GM21723 (cell line): ENCODE data around the gene OLFML2A.
"Not testable (repeated sequence)": the region's sequence is repeated elsewhere in the genome, so short reads cannot be mapped to it uniquely, and the experiment has no call there.

Experiments used
- ATAC-seq: cut with Tn5 transposase; IDR thresholded peaks from one replicate; pipeline ENCODE4 v1.9.1; 2021; ENCODE audit warnings: mild to moderate bottlenecking, moderate library complexity; ENCODE audit not compliant: unreplicated experiment

The OLFML2A gene

DNA sequence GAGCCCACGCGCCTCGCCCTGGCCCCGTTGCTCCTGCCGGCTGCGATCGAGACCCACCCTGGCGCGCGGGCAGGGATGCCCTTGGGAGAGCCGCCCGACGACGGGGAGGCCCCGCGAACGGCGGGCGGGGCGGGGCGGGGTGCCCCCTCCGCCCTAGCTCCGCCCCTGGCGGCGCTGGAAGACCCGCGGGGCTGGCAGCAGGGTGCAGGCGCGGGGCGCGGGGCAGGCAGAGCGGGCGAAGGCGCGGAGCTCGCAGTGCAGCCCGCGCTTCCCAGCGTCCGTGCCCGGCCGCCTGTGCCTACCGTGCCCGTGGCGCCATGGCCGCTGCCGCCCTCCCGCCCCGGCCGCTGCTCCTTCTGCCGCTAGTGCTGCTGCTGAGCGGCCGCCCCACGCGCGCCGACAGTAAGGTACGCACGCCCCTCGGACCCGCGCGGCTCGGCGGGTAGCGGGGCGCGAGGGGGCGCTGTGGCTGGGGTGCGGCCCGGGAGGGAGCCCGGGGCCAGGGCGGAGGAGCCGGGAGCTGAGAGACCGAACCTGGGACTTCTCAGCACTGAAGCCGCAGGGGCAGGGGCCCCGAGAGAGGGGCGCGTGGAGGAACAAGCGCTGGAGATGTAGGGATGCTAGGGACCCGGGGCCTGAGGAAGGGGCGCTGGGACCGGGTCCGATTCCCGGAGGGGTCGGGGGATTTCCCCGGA, at the start of gene OLFML2A:
Gene OLFML2A (plus strand): TSS at position 180 of the 695 bp plus-strand sequence. CDS start 138 bp downstream, at position 318.
- no peak for ATAC-seq

DNA sequence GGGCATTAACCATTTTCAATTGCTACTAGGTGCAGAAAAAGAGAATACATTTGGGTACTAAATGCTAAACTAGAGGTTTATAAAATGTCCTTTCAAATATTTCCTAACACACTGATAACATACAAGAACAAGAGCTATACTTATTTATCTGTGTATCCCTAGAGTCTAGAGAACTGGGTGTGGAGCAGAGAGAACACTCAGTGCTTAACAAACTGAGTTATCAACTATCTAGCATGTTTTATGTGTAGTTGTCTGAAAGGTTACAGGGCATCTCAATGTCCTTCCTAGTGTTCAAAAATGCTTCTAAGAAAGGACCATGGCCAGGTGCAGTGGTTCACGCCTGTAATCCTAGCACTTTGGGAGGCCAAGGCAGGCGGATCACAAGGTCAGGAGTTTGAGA, 46.2 kb upstream of the OLFML2A start:
- ATAC-seq: no peak

DNA sequence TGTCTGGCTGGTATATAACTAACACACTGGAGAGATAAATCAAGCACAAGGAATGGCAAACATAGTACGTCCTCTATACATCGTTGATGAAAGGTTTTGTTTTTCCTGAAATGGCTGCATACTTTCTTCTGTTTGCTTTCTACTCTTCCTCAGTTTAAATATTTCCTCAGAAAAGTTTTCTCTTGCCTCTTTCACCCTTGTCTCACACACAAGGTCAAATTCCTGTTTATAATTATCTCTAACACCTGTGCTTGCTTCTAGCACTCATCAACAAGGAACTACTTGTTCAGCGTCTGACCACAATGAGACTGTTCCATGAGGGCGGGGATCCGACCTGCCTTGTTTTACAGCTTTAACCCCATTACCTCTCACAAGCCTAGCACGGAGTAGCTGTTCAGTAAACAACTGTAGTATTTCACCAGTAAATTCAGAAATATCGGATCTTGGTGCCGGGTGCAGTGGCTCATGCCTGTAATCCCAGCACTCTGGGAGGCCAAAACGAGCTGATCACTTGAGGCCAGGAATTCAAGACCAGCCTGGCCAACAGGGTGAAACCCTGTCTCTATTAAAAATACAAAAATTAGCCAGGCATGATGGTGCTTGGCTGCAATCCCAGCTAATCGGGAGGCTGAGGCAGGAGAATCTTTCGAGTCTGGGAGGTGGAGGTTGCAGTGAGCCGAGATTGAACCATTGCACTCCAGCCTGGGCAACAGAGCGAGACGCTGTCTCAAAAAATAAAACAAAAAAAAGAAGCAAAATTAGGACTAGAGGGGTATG, 42.8 kb upstream of the OLFML2A start:
- no peak for ATAC-seq

DNA sequence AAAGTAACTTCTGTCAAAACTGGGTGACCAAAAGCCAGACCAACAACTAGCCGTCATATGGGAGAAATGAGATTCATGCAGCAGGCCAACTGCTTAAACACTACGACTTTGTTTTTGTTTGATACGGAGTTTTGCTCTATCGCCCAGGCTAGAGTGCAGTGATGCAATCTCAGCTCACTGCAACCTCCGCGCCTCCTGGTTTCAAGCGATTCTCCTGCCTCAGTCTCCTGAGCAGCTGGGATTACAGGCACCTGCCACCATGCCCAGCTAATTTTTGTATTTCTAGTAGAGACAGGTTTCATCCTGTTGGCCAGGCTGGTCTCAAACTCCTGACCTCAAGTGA, 42.2 kb upstream of the OLFML2A start:
- ATAC-seq: not testable (repeated sequence)

DNA sequence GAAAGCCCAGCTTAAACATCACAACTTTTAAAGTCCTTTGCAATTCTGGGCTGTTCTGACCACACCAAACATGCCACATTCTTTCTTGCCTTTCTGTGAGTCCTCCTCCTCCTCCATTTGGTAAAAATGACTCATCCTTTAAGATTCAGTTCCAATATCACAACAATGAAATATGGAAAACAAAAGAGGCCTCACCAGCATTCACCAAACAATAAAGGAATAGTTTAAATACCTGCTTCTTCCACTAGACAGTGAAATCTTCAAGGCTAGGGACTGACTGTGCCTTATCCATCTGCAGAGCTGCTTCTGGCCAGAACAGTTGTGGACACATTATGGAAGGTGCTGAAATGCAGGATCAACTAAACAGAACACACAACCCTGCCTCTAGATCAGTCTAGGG, 41.8 kb upstream of the OLFML2A start:
- ATAC-seq: no peak

DNA sequence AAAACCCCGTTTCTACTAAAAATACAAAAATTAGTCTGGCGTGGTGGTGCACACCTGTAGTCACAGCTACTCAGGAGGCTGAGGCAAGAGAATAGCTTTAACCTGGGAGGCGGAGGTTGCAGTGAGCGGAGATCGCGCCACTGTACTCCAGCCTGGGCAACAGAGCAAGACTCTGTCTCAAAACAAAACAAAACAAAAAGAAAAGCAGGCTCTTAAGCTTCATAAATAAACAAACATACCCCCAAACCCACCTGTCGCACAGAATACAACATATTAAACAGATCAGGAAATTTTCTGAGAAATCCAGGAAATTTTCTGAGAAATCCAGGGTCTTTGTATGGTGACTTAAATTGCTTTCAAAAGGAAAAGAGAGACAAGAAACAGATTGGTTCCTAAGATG, 38.9 kb upstream of the OLFML2A start:
- not testable (repeated sequence) for ATAC-seq

DNA sequence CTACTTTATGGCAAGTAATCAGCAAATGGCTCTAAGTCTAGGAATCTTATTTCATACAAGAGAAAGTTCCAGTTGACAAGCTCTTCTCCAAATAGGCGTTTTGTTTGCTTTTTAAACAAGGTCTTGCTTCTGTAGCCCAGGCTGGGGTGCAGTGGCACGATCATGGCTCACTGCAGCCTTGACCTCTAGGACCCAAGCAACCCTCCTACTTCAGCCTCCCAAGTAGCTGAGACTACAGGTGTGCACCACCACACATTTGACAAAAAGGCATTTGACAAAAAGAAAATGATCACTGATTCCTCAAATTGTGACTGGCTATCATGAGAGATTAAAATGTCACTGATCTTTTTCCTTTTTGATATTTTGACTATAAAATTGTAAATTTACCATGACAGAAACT, 37.6 kb upstream of the OLFML2A start:
- ATAC-seq: no peak

DNA sequence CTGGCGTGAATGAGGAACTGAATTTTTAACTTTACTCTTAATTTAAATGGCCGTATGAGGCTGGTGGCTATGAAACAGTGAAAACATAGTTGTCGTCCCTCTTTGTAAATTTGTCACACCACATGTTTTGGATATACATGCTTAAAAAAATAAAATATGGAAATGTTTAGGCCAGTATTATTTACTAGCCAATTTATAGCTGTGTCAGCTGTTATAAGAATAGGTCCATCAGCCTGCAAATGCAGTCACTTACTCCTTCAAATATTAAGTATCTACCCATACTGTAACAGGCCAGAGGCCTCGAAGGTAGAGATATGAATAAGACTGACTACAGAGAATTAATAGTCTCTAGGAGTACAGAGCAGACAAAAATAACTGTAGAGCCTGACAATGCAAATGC, 35.8 kb upstream of the OLFML2A start:
- ATAC-seq: no peak

DNA sequence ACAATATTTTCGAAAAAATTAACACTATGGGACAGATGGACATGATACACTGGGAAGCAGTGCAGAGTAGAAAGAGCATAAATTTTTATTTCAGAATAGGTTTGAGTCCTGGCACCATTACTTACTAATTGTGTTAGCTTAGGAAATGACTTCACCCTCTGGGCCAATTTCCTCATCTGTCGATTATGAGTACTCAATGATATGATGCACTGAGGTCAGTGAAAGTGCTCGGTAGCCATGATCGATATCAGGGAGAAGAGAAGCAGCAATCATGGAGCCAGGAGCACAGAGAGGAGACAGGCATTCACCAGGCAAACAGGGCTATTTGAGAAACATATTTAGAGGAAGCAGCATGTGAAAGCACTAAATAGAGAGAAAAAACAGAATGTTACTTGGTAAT, 35.3 kb upstream of the OLFML2A start:
- no peak for ATAC-seq

DNA sequence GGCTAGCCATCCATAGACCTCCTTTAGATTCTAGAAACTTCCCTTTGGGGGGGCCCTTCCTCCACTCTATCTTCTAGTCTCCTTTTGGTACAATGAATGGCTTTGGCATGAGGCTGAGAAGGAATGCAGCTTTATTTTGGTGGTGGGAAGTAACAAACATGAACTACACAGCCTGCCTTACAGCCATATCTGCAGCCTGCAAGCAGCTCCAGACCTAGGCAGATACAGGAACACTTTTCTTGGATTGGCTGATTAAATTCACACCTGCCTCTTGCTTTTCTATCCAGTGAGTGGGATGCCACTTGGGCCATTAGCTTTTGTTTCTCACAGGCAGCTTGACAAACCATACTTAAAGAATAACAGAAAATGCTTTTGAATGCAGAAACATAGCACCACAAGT, 34.0 kb upstream of the OLFML2A start:
- no peak for ATAC-seq

DNA sequence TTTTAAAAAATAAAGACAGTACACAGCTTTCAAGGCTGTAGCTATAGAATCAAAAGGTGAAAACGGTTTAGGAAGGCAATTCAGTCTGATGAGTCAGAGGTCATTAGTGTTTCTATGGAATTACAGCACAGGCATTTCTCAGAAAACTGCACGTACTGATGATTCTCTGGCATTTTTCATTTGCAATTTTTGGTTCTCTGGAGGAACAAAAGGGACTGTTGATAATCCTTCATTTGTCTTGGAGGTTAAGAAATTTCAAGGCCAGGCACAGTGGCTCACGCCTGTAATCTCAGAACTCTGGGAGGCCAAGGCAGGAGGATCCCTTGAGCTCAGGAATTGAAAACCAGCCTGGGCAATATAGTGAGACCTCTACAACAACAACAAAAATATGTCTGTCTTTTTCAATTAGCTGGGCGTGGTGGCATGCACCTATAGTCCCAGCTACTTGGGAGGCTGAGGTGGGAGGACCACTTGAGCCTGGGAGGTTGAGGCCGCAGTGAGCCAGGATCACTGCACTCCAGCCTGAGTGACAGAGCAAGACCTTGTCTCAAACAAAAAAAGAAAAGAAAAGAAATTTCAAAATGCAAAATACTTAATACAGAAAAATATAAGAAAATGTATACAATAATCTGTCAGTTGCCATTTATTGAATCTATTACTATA, 33.1 kb upstream of the OLFML2A start:
- ATAC-seq: no peak

DNA sequence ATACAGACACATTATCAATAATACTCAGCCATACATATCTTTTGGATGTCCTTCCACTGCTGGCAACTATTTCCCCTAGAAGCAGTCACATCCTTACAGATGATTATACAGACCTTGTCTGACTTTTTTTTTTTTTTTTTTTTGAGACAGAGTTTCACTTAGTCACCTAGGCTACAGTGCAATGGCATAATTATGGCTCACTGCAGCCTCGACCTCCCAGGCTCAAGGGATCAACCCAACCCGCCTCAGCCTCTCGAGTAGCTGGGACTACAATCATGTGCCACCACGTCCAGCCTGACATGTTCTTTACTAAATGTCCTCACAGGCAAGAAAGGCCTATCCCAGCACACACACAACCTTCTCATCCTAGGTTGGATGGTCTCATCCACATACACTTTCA, 29.9 kb upstream of the OLFML2A start:
- ATAC-seq: no peak

DNA sequence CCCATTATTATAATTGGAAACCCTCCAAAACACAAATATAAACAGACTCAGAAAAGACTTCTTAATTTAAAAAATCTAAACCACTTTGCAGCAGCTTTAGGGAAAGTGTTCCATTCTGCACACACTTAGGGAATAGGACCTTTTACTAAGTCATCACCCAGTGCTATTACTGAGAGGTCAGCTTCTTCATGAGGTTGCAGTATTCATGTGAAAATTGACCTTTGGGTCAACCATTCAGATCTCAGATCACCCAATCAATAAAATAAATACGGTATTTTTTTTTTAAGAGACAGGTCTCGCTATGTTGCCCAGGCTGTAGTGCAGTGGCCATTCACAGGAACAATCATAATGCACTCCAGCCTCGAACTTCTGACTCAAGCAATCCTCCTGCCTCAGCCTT, 27.6 kb upstream of the OLFML2A start:
- ATAC-seq: no peak

DNA sequence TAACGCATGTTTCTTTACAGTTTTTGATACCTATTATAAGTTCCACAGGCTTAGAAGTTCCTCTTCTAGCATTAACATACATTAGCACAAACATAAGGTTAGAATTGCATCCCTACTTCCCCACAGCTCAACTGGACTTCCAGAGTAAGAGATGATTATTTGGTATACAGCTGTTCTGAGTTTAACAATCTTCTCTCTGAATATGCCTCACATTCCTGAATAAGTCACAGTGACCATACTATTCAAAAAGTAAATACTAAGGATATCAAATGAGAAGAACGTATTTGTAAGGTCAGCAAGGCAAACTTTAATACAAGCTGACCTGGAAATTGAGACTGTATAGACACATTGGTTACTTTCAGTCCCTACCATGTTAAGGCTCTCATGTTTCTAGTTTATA, 27.2 kb upstream of the OLFML2A start:
- no peak for ATAC-seq

DNA sequence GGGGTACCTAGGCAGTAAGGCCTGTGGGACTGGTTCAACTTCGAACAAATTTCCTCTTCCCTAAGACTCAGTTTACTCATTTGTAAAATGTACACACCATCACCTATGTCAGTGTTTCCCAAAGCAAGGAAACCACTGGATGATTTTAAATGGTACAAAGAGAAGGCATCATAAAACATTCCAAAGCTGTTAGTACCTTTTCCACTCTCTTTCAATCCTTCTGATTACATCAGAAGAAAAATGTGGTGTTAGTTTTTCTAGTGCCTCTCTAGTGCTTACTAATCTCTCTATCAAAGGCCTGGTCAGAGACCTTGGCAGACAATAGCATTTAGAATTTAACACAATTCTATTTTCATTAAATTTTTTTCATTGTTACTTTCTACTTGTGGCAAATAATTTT, 24.0 kb upstream of the OLFML2A start:
- no peak for ATAC-seq

DNA sequence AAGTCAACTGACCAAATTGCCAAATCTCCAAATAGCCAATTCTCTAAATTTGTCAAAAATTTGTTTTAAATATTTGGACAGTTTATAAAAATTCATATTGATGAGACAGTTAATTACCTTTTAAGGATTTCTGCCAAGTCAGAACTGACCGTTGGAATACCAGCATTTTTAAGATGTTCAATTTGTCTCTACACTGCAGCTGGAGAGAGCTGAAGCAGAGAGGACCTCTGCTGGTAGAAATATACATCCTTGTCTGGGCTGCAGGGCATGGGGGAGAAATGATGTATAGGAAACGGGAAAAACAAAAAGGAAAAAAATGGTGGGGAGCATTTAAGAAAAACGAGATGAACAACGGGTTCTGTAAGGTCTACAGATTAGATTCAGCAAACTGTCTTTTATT, 22.6 kb upstream of the OLFML2A start:
- no peak for ATAC-seq

DNA sequence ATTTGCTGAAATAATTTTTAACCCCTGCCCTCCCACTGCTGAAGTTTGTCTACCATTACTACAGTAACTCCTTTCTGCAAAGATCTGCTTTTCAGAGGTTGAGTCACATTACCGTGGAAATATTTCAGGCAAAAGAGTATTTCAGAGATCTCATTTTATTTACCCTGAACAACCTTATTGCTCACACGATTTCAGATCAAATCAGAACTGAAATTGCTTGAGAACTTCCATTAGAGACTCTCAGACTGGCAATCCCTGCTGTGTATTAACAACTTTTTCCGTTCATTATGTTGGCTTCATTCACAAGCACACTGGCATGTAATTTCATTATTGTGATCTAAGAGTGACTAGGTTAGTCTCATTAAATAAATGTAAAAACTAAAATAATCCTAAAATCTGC, 21.9 kb upstream of the OLFML2A start:
- no peak for ATAC-seq

DNA sequence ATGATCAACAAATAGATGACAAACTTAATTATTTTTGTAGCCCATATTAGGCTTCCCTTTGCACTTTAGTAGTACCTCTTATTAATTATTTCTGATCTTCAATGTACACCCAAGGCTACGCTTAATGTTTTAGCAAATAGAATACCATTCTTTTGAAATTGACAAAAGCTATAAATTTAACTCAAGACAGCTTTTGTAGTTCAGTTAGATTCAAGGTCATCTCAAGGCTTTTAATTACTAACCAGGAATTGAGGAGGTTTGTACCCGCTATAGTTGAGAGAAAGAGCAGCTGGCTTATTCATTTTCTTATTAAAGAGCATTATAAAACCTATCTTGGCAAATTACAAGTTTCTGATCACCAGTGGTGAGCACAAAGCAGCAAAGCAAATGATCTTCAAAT, 20.9 kb upstream of the OLFML2A start:
- ATAC-seq: no peak

DNA sequence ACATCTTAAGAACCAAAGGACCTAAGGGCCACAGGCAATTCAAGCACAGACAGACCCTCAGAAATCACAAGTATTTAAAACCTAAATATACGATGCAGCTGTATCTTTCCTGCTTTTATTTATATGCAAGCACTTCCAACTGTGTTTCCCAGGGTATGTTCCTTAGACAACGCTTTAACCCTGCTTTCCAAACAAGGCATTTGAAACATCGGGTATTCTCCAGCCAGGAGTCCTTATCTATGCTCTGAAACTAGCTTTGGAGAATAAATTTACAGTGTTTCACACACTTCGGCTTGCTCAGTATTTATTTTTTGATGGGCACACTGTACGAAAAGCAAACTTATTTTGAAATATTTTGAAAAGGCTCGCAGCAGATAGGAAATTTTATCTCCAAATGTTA, 19.3 kb upstream of the OLFML2A start:
- no peak for ATAC-seq

DNA sequence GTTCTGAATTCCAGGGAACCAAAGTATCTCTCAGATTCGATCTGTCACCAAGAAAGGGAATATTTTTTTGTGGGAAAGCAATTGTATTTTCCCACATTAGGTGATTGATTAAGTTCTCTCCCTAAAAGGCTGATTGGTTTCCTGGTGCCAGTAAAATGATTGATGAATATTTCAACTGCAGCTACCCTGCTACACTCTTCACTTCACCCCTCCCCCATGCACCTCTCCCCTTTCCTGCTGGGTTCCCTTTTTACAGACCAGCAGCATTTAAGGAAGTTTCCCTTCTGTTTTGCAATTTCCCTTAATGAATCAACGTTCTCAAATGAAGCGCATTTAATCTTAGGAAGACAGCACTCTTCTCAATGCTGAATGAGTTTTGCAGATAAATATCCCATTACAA, 18.9 kb upstream of the OLFML2A start:
- no peak for ATAC-seq

DNA sequence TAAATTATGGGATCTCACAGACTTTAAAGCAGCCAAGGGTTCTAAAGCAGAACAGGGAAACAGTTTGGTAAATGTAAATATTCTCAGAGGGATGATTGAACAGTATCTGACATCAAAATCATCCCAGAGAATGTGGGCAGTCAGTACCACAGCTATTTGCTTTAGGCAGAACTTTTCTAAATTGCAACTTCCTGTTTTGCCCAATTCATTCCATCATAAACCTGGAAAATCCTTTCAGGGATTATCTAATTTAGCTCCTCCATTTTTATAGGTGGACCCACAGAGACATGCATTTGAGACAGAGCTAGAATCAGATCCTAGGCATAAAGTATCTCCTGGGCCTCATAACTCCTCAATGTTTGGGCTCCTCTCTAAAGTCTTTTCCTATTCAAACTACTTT, 18.2 kb upstream of the OLFML2A start:
- ATAC-seq: no peak

DNA sequence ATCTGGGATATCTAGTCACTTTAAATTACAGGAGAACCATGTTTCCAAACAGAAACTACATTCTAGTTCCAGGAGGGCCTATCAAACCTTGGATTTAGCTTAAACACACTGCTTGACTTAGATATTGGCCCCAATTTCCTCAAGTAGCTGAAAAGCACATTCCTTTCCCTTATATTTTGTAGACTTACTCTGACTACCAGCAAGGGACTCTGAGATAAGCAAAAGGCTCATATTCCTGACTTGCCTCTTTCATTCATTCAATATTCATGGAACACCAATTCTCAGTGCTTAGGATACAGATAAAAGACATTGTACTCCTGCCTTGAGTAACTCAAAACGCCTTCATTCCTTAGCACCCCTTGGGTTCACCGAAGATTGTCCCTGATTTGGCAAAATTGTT, 17.6 kb upstream of the OLFML2A start:
- ATAC-seq: no peak
